Ramos (cell line): ENCODE measurements around the gene ENOX1.
"Not testable (repeated sequence)": the region's sequence is repeated elsewhere in the genome, so short reads cannot be mapped to it uniquely, and the experiment has no call there.

ENCODE experiments used
- in situ Hi-C: fragments of 300-500 bp; cut with MboI; formaldehyde crosslinking; loops from one replicate; pipeline ENCODE4 v1.14.3; 2022; ENCODE audit warnings: low sequenced_read_pairs; ENCODE audit not compliant: unreplicated experiment

Gene ENOX1

GRCh38 chr13:43373400-43373799 lies 413.4 kb downstream of the ENOX1 start:
- in situ Hi-C loops, result no loop called here

GRCh38 chr13:43370842-43371241 lies 415.9 kb downstream of the ENOX1 start:
- in situ Hi-C loops, result no loop called here

- in situ Hi-C loops, result no loop called here
Observed at GRCh38 chr13:43369319-43369718, 417.5 kb downstream of the ENOX1 start.

- in situ Hi-C loops, result no loop called here
Observed at GRCh38 chr13:43368003-43368402, 418.8 kb downstream of the ENOX1 start.

GRCh38 chr13:43365039-43365344 lies 421.8 kb downstream of the ENOX1 start:
- in situ Hi-C loops, result no loop called here

GRCh38 chr13:43364210-43365038 lies 422.3 kb downstream of the ENOX1 start:
- in situ Hi-C loops, result no loop called here

- in situ Hi-C loops, result no loop called here
Observed at GRCh38 chr13:43363156-43363953, 423.4 kb downstream of the ENOX1 start.

- in situ Hi-C loops, result no loop called here
Observed at GRCh38 chr13:43362556-43362955, 424.2 kb downstream of the ENOX1 start.

GRCh38 chr13:43360892-43361610 lies 425.7 kb downstream of the ENOX1 start:
- in situ Hi-C loops, result no loop called here

- in situ Hi-C loops, result no loop called here
Observed at GRCh38 chr13:43360171-43360570, 426.6 kb downstream of the ENOX1 start.

- in situ Hi-C loops, result no loop called here
Observed at GRCh38 chr13:43359536-43359935, 427.2 kb downstream of the ENOX1 start.

GRCh38 chr13:43357564-43357963 lies 429.2 kb downstream of the ENOX1 start:
- in situ Hi-C loops, result no loop called here

GRCh38 chr13:43356567-43356966 lies 430.2 kb downstream of the ENOX1 start:
- in situ Hi-C loops, result no loop called here

GRCh38 chr13:43355774-43356173 lies 431.0 kb downstream of the ENOX1 start:
- in situ Hi-C loops, result no loop called here

GRCh38 chr13:43354153-43354945 lies 432.4 kb downstream of the ENOX1 start:
- in situ Hi-C loops, result no loop called here

- in situ Hi-C loops, result no loop called here
Observed at GRCh38 chr13:43353631-43354030, 433.1 kb downstream of the ENOX1 start.

GRCh38 chr13:43351612-43352011 lies 435.2 kb downstream of the ENOX1 start:
- in situ Hi-C loops, result not testable (repeated sequence)

- in situ Hi-C loops, result no loop called here
Observed at GRCh38 chr13:43348397-43348796, 438.4 kb downstream of the ENOX1 start.

- in situ Hi-C loops, result no loop called here
Observed at GRCh38 chr13:43347877-43348276, 438.9 kb downstream of the ENOX1 start.

GRCh38 chr13:43346427-43346826 lies 440.3 kb downstream of the ENOX1 start:
- in situ Hi-C loops, result no loop called here
